Lower leg skin (tissue), 4 donors: ENCODE results near the gene TDRD9. TPM values are rescaled to one million over a fixed set of nuclear protein-coding genes. Genes with fewer than 3 reads are reported as not detected.

Experiments used
- DNase-seq, 2 donors: peaks; one replicate each; pipeline ENCODE4 v3.0.0-alpha.2; 2019; ENCODE audit warnings: low spot score in 2 of 2
- H3K4me3 ChIP-seq: fragments of 200-600 bp; sonication (generic); 2 replicates; pipeline ENCODE4 v1.5.1; 2017; ENCODE audit warnings: mild to moderate bottlenecking, low read depth; ENCODE audit not compliant: poor library complexity, severe bottlenecking
- CTCF ChIP-seq, 3 donors: fragments of 450-650 bp; IDR thresholded peaks; one replicate each; pipeline ENCODE4 v1.5.1; 2016; ENCODE audit warnings: antibody characterized with exemption in 3 of 3, mild to moderate bottlenecking in 3 of 3, moderate library complexity in 2 of 3
- POLR2A ChIP-seq, 2 donors: fragments of 450-650 bp; IDR thresholded peaks; one replicate each; pipeline ENCODE4 v1.6.1; 2016 to 2017; ENCODE audit warnings: antibody characterized with exemption in 2 of 2, mild to moderate bottlenecking in 1 of 2, moderate library complexity in 1 of 2
- WGBS, 2 donors: methylation state at CpG; one replicate each; pipeline ENCODE4 v1.1.5; 2018; 5-methylcytosine and 5-hydroxymethylcytosine counted together
- intact Hi-C: fragments of 100-400 bp; cut with DNase I; formaldehyde crosslinking; loops from one replicate; pipeline ENCODE4 v1.15.0; 2023; ENCODE audit warnings: low total_unique reads
- total RNA-seq, 4 donors: library from RNA; depleted of rRNA; stranded (reverse); fragments of >200 nt; gene quantifications; one replicate each; pipeline ENCODE4 v1.1.0, GENCODE V29; 2016

TDRD9 gene
- total RNA-seq, 4 donors from 2014 or later = 0.15 to 0.49 (median 0.16) TPM

GRCh38 chr14:103989034-103989433 lies 60.8 kb downstream of the TDRD9 start:
- intact Hi-C loops = no loop called here

GRCh38 chr14:103989964-103990363 lies 61.7 kb downstream of the TDRD9 start:
- no peak for TF ChIP-seq CTCF (IDR thresholded peaks at IDR 0.05)
- TF ChIP-seq POLR2A (IDR thresholded peaks at IDR 0.05) = no peak
- whole genome bisulfite sequencing, 2 donors = 89 to 95% methylated on average over 4 of the region's 4 CpGs
- no peak for DNase-seq
- intact Hi-C loops = no loop called here
- no peak overlapping the region for H3K4me3 ChIP-seq

More at GRCh38 chr14:103989034-103989433, 60.8 kb downstream of the TDRD9 start:
- no peak overlapping the region for H3K4me3 ChIP-seq
- TF ChIP-seq POLR2A (IDR thresholded peaks at IDR 0.05) = no peak
- no peak for TF ChIP-seq CTCF (IDR thresholded peaks at IDR 0.05)
- DNase-seq = no peak
- 100% methylated on average over 1 of the region's 1 CpG for WGBS, 2 donors

- intact Hi-C loops = no loop called here
- no peak for TF ChIP-seq CTCF (IDR thresholded peaks at IDR 0.05)
- TF ChIP-seq POLR2A (IDR thresholded peaks at IDR 0.05) = no peak
- H3K4me3 ChIP-seq = no peak overlapping the region
- DNase-seq = no peak
- 68 to 70% methylated on average over 5 of the region's 5 CpGs for WGBS, 2 donors
Observed at GRCh38 chr14:103994535-103995184, 66.4 kb downstream of the TDRD9 start.

GRCh38 chr14:103995876-103996275 lies 67.6 kb downstream of the TDRD9 start:
- TF ChIP-seq CTCF (IDR thresholded peaks at IDR 0.05) (no peak), POLR2A (IDR thresholded peaks at IDR 0.05) (no peak)
- no peak for DNase-seq
- H3K4me3 ChIP-seq = no peak overlapping the region
- 47 to 57% methylated on average over 5 of the region's 5 CpGs for WGBS, 2 donors
- intact Hi-C loops = no loop called here

- no peak overlapping the region for H3K4me3 ChIP-seq
- WGBS, 2 donors = 60 to 66% methylated on average over 8 of the region's 8 CpGs
- intact Hi-C loops = no loop called here
- TF ChIP-seq CTCF (IDR thresholded peaks at IDR 0.05) (no peak), POLR2A (IDR thresholded peaks at IDR 0.05) (no peak)
- no peak for DNase-seq
Observed at GRCh38 chr14:103997391-103997790, 69.1 kb downstream of the TDRD9 start.

GRCh38 chr14:103998027-103998426 lies 69.8 kb downstream of the TDRD9 start:
- WGBS, 2 donors = 80 to 83% methylated on average over 10 of the region's 10 CpGs
- no peak overlapping the region for H3K4me3 ChIP-seq
- intact Hi-C loops = no loop called here
- DNase-seq = no peak
- TF ChIP-seq CTCF (IDR thresholded peaks at IDR 0.05) (no peak), POLR2A (IDR thresholded peaks at IDR 0.05) (no peak)
